Measurements from ENCODE around the gene CEACAM6.

DNA sequence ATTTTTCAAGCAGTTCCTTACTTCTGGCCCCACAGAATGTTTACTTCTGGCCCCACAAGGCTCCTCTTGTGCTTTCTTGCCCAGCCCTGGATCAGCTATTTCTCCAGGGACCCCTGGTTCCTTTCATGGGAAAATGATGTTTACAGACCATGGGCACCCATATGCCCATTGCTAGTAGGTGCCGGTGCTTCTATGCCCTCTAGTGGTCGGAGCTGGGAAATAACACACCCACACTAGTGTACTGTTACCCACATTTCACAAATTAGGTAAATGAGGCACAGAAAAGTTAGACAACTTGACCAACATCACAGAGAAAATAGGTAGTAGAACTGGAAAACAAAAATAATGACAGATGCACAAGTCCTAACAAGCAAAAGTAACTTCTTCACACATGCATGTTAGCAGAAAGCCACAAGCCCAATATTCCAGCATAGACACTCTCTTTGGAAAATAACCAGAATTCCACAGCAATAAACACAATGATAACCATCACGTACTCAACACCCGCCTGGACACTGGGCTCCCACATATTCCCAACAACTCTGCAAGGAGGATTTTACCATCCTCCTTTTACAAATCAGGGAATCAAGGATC is 1.3 kb upstream of the CEACAM6 start:
- TF ChIP-seq, protein P1, sequence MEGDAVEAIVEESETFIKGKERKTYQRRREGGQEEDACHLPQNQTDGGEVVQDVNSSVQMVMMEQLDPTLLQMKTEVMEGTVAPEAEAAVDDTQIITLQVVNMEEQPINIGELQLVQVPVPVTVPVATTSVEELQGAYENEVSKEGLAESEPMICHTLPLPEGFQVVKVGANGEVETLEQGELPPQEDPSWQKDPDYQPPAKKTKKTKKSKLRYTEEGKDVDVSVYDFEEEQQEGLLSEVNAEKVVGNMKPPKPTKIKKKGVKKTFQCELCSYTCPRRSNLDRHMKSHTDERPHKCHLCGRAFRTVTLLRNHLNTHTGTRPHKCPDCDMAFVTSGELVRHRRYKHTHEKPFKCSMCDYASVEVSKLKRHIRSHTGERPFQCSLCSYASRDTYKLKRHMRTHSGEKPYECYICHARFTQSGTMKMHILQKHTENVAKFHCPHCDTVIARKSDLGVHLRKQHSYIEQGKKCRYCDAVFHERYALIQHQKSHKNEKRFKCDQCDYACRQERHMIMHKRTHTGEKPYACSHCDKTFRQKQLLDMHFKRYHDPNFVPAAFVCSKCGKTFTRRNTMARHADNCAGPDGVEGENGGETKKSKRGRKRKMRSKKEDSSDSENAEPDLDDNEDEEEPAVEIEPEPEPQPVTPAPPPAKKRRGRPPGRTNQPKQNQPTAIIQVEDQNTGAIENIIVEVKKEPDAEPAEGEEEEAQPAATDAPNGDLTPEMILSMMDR (IDR thresholded peaks at IDR 0.05) = peak; percentile 74
- TF ChIP-seq, protein P2, sequence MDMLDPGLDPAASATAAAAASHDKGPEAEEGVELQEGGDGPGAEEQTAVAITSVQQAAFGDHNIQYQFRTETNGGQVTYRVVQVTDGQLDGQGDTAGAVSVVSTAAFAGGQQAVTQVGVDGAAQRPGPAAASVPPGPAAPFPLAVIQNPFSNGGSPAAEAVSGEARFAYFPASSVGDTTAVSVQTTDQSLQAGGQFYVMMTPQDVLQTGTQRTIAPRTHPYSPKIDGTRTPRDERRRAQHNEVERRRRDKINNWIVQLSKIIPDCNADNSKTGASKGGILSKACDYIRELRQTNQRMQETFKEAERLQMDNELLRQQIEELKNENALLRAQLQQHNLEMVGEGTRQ (CRISPR knock-in tag; IDR thresholded peaks at IDR 0.05) = no peak
- no peak for TF ChIP-seq NR2C2 (CRISPR knock-in tag; IDR thresholded peaks at IDR 0.05)
- no peak for TF ChIP-seq ELF4 (CRISPR knock-in tag; IDR thresholded peaks at IDR 0.05; ENCODE audit: low read depth)
- no peak for TF ChIP-seq ZNF416 (CRISPR knock-in tag; IDR thresholded peaks at IDR 0.05)
